HCT116 (cell line): Measurements from ENCODE around the gene DDX10. TPM values are rescaled to one million over a fixed set of nuclear protein-coding genes. Genes with fewer than 3 reads are reported as not detected.

Source experiments
- ATAC-seq: fragments of 200-7000 bp; cut with Tn5 transposase; 2 replicates; pipeline ENCODE4 v1.9.1; 2020; ENCODE audit warnings: mild to moderate bottlenecking, moderate library complexity
- BruUV-seq: library from RNA; stranded (reverse); fragments of 400-500 nt; replicated peaks from 2 replicates; lab custom pipeline; 2021; lab: Mats Ljungman, UMichigan
- CTCF ChIA-PET: fragments of 300-600 bp; sonication (Branson Sonifier 250); formaldehyde crosslinking; loops from one replicate; lab custom pipeline; 2021; ENCODE audit warnings: antibody characterized with exemption; lab: Charles Lee
- POLR2A ChIA-PET: fragments of 300-600, 350-600 bp; sonication (Branson Sonifier 250); formaldehyde crosslinking; loops from one replicate; lab custom pipeline; 2021; ENCODE audit warnings: antibody characterized with exemption; lab: Charles Lee
- RAD21 ChIA-PET, 2 experiments: fragments of 300-600 bp; sonication (Branson Sonifier 250); formaldehyde crosslinking; loops; one replicate each; lab custom pipeline; 2023; ENCODE audit warnings: low total read pairs in 2 of 2; ENCODE audit not compliant: uncharacterized antibody in 2 of 2, unreplicated experiment in 2 of 2, low non-redundant PET in 1 of 2; lab: Charles Lee
- DNase-seq: peaks from one replicate; pipeline ENCODE4 v3.0.0-alpha.2; 2010; ENCODE audit warnings: low read depth, low spot score
- H2AFZ ChIP-seq: fragments of 200-600 bp; shearing (Covaris generic), sonication (generic); 2 replicates; pipeline ENCODE4 v1.6.1; 2017; ENCODE audit warnings: low read depth, mixed run types, mixed read lengths, antibody characterized with exemption, low read length; ENCODE audit not compliant: poor library complexity, severe bottlenecking
- H3K27ac ChIP-seq: 2 replicates; pipeline ENCODE4 v1.5.1; 2012; ENCODE audit warnings: low read depth, low read length
- H3K27me3 ChIP-seq: fragments of 200-600 bp; sonication (generic); 2 replicates; pipeline ENCODE4 v1.6.1; 2016; ENCODE audit warnings: mixed run types, low read length, mixed read lengths; ENCODE audit not compliant: insufficient read depth
- H3K36me3 ChIP-seq, 2 experiments: fragments of 200-500 bp in 1 of 2; fragments of 200-600 bp in 1 of 2; sonication (Bioruptor generic) in 1 of 2; sonication (generic) in 1 of 2; 2 replicates each; pipeline versions ENCODE4 v1.5.1 to v1.6.1; 2014 to 2016; ENCODE audit warnings: low read length in 2 of 2, inconsistent platforms in 1 of 2, mixed read lengths in 1 of 2, mixed run types in 1 of 2; ENCODE audit not compliant: insufficient read depth in 2 of 2, control insufficient read depth in 1 of 2
- H3K4me1 ChIP-seq, 2 experiments: fragments of 200-600 bp in 1 of 2; sonication (generic) in 1 of 2; 2 replicates each; pipeline versions ENCODE4 v1.5.1 to v1.6.1; 2012 to 2017; ENCODE audit warnings: low read length in 2 of 2, inconsistent platforms in 1 of 2, mild to moderate bottlenecking in 1 of 2, mixed read lengths in 1 of 2, mixed run types in 1 of 2, moderate library complexity in 1 of 2; ENCODE audit not compliant: insufficient read depth in 2 of 2, control insufficient read depth in 1 of 2
- H3K4me2 ChIP-seq: fragments of 200-600 bp; sonication (generic); 2 replicates; pipeline ENCODE4 v1.6.1; 2017; ENCODE audit warnings: mixed run types, low read length, mixed read lengths
- H3K4me3 ChIP-seq, 2 experiments: fragments of 200-600 bp in 1 of 2; sonication (generic) in 1 of 2; replicated peaks in 1 of 2; 2 replicates each; pipeline ENCODE4 v1.5.1; 2011 to 2016; ENCODE audit warnings: low read length in 2 of 2, control low read depth in 1 of 2, low read depth in 1 of 2, mild to moderate bottlenecking in 1 of 2, mixed read lengths in 1 of 2, mixed run types in 1 of 2
- H3K79me2 ChIP-seq: fragments of 200-600 bp; sonication (generic); 2 replicates; pipeline ENCODE4 v1.6.1; 2017; ENCODE audit warnings: mild to moderate bottlenecking, mixed run types, low read length, moderate library complexity, mixed read lengths; ENCODE audit not compliant: insufficient read depth
- H3K9ac ChIP-seq: fragments of 200-600 bp; sonication (generic); 2 replicates; pipeline ENCODE4 v1.6.1; 2016; ENCODE audit warnings: low read length, mixed read lengths
- H3K9me2 ChIP-seq: fragments of 200-600 bp; sonication (generic), shearing (Covaris generic); 2 replicates; pipeline ENCODE4 v1.6.1; 2017; ENCODE audit warnings: mixed run types, mild to moderate bottlenecking, moderate library complexity; ENCODE audit not compliant: insufficient read depth
- H3K9me3 ChIP-seq, 2 experiments: fragments of 200-500 bp in 1 of 2; fragments of 200-600 bp in 1 of 2; sonication (Bioruptor generic) in 1 of 2; sonication (generic) in 1 of 2; 2 replicates each; pipeline ENCODE4 v1.6.1; 2014 to 2017; ENCODE audit warnings: low read length in 2 of 2, mixed read lengths in 2 of 2, inconsistent platforms in 1 of 2, low read depth in 1 of 2, mild to moderate bottlenecking in 1 of 2, mixed run types in 1 of 2, moderate library complexity in 1 of 2; ENCODE audit not compliant: control insufficient read depth in 1 of 2, insufficient read depth in 1 of 2
- H4K20me1 ChIP-seq: fragments of 200-600 bp; sonication (generic), shearing (Covaris generic); 2 replicates; pipeline ENCODE4 v1.6.1; 2017; ENCODE audit warnings: mixed run types, mild to moderate bottlenecking, moderate library complexity; ENCODE audit not compliant: insufficient read depth
- ATF3 ChIP-seq: IDR thresholded peaks from 2 replicates; pipeline ENCODE4 v1.6.1; 2012
- CEBPB ChIP-seq: IDR thresholded peaks from 2 replicates; pipeline ENCODE4 v1.6.1; 2012; ENCODE audit warnings: low read depth
- ELF1 ChIP-seq: IDR thresholded peaks from 2 replicates; pipeline ENCODE4 v1.6.1; 2012; ENCODE audit warnings: low read depth, borderline replicate concordance
- JUND ChIP-seq: IDR thresholded peaks from 2 replicates; pipeline ENCODE4 v1.6.1; 2012
- MAX ChIP-seq: IDR thresholded peaks from 2 replicates; pipeline ENCODE4 v1.6.1; 2012
- POLR2A ChIP-seq: IDR thresholded peaks from 2 replicates; pipeline ENCODE4 v1.7.0; 2011; ENCODE audit warnings: borderline replicate concordance; ENCODE audit not compliant: insufficient read depth, insufficient read length; ENCODE audit errors: extremely low read depth
- RAD21 ChIP-seq: IDR thresholded peaks from 2 replicates; pipeline ENCODE4 v1.6.1; 2012; ENCODE audit warnings: low read depth, mild to moderate bottlenecking
- SIN3A ChIP-seq: IDR thresholded peaks from 2 replicates; pipeline ENCODE4 v1.6.1; 2012; ENCODE audit warnings: low read depth
- SP1 ChIP-seq: IDR thresholded peaks from 2 replicates; pipeline ENCODE4 v1.6.1; 2012; ENCODE audit warnings: low read depth
- SRF ChIP-seq: IDR thresholded peaks from 2 replicates; pipeline ENCODE4 v1.6.1; 2012; ENCODE audit warnings: low read depth
- YY1 ChIP-seq: IDR thresholded peaks from 2 replicates; pipeline ENCODE4 v1.6.1; 2011; ENCODE audit warnings: low read length, low read depth, moderate library complexity, mild to moderate bottlenecking; ENCODE audit not compliant: insufficient replicate concordance; ENCODE audit errors: extremely low read depth
- ZBTB33 ChIP-seq: IDR thresholded peaks from 2 replicates; pipeline ENCODE4 v1.6.1; 2011; ENCODE audit warnings: mild to moderate bottlenecking, low read length, moderate library complexity; ENCODE audit not compliant: insufficient replicate concordance; ENCODE audit errors: extremely low read depth
- ZNF274 ChIP-seq: fragments of 200-500 bp; sonication (Bioruptor generic); IDR thresholded peaks from 2 replicates; pipeline ENCODE4 v1.6.1; 2014; ENCODE audit warnings: mild to moderate bottlenecking, low read depth, low read length, inconsistent platforms
- intact Hi-C: fragments of 100-400 bp; cut with micrococcal nuclease; formaldehyde crosslinking; loops from 2 replicates; pipeline ENCODE4 v1.10.0; 2022
- total RNA-seq: library from RNA; stranded (reverse); gene quantifications from one replicate; pipeline ENCODE4 v1.2.1, GENCODE V29; 2021; ENCODE audit not compliant: unreplicated experiment
- TF ChIP-seq, protein P1 (sequence below), 3 experiments: fragments of 200-600 bp in 1 of 3; sonication (generic) in 1 of 3; IDR thresholded peaks in 2 of 3; conservative IDR thresholded peaks in 1 of 3; 2 replicates each; pipeline ENCODE4 v1.5.1; 2012 to 2017; ENCODE audit warnings: low read depth in 2 of 3, low read length in 2 of 3, antibody characterized with exemption in 1 of 3, borderline replicate concordance in 1 of 3, control low read depth in 1 of 3, mild to moderate bottlenecking in 1 of 3, mixed read lengths in 1 of 3, mixed run types in 1 of 3, moderate library complexity in 1 of 3; ENCODE audit not compliant: insufficient read depth in 1 of 3

Gene DDX10
- total RNA-seq, 1 experiment from 2014 or later = 66.5 TPM

DNA sequence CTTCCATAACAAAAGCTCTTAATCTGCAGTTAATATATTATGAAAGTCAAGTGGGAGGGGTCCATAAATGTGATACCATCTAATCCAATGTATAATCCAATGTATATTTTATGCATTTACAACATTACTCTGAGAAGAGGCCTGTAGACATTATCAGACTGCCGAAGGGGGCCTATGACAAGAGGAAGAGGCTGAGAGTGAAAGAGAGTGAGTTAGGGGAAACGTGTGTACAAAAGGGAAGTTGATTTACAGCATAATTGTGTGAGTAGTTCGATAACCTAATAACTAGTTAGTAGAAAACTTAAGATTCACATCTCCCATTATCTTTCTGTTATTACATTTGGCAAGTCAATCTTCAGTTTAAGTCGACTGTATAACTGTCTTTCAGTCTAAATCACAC lies 86.6 kb downstream of the DDX10 start:
- Histone ChIP-seq H3K9me2 (no peaks in the 10 kb centered on the region), H2AFZ (no peak overlapping the region), H3K9me3 (no peaks in the 10 kb centered on the region), H3K4me1 (no peaks in the 10 kb centered on the region), H3K79me2 (peaks cover 86% of the 10 kb centered on the region), H4K20me1 (no peaks in the 10 kb centered on the region; the same call in 1 of the 2 replicates), H3K4me2 (no peak overlapping the region), H3K4me3 (no peak overlapping the region), H3K9ac (no peak overlapping the region), H3K36me3 (no peaks in the 10 kb centered on the region), H3K27me3 (no peaks in the 10 kb centered on the region), H3K27ac (no peak overlapping the region)
- TF ChIP-seq SIN3A (no peak), SP1 (no peak), ZNF274 (no peak), MAX (no peak), RAD21 (no peak), SRF (no peak)
- RAD21 ChIA-PET = no interaction called here
- POLR2A ChIA-PET = no interaction called here
- no TSS peak for BruUV-seq
- ATAC-seq = no peak
- CTCF ChIA-PET = no interaction called here
- intact Hi-C loops = no loop called here
- no peak for DNase-seq

GRCh38 chr11:108752297-108752751 lies 87.5 kb downstream of the DDX10 start:
- intact Hi-C loops = no loop called here
- peaks cover 84% of the 10 kb centered on the region for H3K79me2 ChIP-seq
- no peak overlapping the region for H3K9ac ChIP-seq
- no peaks in the 10 kb centered on the region for H3K9me3 ChIP-seq
- ChIA-PET POLR2A (no interaction called here), RAD21 (no interaction called here), CTCF (no interaction called here)
- H3K36me3 ChIP-seq = no peaks in the 10 kb centered on the region
- H3K9me2 ChIP-seq = no peaks in the 10 kb centered on the region
- ATAC-seq (no peak), DNase-seq (no peak)
- H2AFZ ChIP-seq = no peak overlapping the region
- no peak overlapping the region for H3K4me2 ChIP-seq
- no peaks in the 10 kb centered on the region for H3K27me3 ChIP-seq
- no peak overlapping the region for H3K4me3 ChIP-seq
- no peak overlapping the region for H3K27ac ChIP-seq
- no TSS peak for BruUV-seq
- H3K4me1 ChIP-seq = no peaks in the 10 kb centered on the region
- H4K20me1 ChIP-seq = no peaks in the 10 kb centered on the region; the same call in 1 of the 2 replicates
- TF ChIP-seq, protein P1, sequence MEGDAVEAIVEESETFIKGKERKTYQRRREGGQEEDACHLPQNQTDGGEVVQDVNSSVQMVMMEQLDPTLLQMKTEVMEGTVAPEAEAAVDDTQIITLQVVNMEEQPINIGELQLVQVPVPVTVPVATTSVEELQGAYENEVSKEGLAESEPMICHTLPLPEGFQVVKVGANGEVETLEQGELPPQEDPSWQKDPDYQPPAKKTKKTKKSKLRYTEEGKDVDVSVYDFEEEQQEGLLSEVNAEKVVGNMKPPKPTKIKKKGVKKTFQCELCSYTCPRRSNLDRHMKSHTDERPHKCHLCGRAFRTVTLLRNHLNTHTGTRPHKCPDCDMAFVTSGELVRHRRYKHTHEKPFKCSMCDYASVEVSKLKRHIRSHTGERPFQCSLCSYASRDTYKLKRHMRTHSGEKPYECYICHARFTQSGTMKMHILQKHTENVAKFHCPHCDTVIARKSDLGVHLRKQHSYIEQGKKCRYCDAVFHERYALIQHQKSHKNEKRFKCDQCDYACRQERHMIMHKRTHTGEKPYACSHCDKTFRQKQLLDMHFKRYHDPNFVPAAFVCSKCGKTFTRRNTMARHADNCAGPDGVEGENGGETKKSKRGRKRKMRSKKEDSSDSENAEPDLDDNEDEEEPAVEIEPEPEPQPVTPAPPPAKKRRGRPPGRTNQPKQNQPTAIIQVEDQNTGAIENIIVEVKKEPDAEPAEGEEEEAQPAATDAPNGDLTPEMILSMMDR (IDR thresholded peaks at IDR 0.05 in 2 of 3, conservative IDR thresholded peaks at IDR 0.05 in 1 of 3; ENCODE audit: borderline replicate concordance in 1 of 3, insufficient read depth in 1 of 3, low read depth in 2 of 3, low read length in 2 of 3) = no peak
- TF ChIP-seq ZBTB33 (no peak), SIN3A (no peak), POLR2A (no peak), ELF1 (no peak), CEBPB (no peak), YY1 (no peak), SRF (no peak), ATF3 (no peak), JUND (no peak)
